ENCODE measurements around the gene POLR3B.
"Not testable (repeated sequence)": the region's sequence is repeated elsewhere in the genome, so short reads cannot be mapped to it uniquely, and the experiment has no call there.

- not testable (repeated sequence) for TF ChIP-seq SUZ12 (IDR thresholded peaks at IDR 0.05; ENCODE audit: extremely low read depth, insufficient read depth, insufficient read length); ZNF274 (IDR thresholded peaks at IDR 0.05; ENCODE audit: low read depth, low read length); YY1 (IDR thresholded peaks at IDR 0.05; ENCODE audit: insufficient read depth, insufficient read length)
Measured at GRCh38 chr12:106477627-106478026, 120.1 kb downstream of the POLR3B start.

Measured in NT2/D1 (cell line).